ENCODE measurements around the gene DAB2IP. TPM values are rescaled to one million over a fixed set of nuclear protein-coding genes. Genes with fewer than 3 reads are reported as not detected.

The DAB2IP gene
- total RNA-seq, 6 experiments from 2014 or later, result 15.1 to 21.6 (median 19.0) TPM

DNA sequence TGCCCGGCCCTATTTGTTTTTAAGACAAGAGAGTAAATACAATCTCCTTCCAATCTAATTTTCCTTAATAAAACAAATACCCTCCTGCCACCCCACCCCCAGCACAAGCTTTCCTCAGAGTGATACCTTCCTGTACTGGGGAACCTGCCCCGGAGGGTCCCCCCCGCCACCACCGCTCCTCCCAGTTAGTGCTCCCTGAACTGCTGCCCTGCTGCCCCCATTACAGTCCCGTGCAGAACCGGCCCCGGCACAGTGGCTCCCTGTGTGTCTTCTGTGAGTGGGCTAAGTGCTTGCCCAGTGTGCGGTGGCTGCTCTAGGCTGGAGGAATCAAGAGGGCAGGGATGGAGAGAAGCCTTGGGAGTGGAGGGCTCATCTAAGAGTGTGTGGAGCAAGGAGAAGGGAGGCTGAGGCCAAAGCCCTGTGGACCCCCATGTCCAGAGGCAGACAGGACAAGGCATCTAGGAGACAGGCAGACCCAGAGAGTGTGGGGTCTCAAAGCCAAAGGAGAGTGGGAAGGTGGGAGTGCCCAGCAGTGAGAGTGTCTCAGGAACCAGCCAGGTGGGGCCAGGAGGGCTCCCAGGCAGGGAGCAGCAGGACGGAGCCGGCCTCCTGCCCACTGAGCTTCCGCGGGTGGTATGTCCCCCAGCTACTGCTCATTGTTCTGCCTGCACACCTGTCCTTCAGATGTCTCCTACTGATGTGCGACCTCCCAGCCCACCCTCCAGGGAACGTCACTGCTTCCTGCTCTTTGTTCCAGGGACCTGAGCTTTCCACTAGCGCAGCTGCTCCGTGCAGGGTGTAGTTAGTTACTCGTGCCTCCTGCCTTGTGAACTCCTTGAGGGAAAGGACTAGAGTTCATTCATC, 129.0 kb downstream of the DAB2IP start:
- H3K27me3 ChIP-seq, result no peaks in the 10 kb centered on the region
- H3K27ac ChIP-seq, result no peak overlapping the region
- TF ChIP-seq POLR2A (IDR thresholded peaks at IDR 0.05), result no peak
- TF ChIP-seq, protein P1, sequence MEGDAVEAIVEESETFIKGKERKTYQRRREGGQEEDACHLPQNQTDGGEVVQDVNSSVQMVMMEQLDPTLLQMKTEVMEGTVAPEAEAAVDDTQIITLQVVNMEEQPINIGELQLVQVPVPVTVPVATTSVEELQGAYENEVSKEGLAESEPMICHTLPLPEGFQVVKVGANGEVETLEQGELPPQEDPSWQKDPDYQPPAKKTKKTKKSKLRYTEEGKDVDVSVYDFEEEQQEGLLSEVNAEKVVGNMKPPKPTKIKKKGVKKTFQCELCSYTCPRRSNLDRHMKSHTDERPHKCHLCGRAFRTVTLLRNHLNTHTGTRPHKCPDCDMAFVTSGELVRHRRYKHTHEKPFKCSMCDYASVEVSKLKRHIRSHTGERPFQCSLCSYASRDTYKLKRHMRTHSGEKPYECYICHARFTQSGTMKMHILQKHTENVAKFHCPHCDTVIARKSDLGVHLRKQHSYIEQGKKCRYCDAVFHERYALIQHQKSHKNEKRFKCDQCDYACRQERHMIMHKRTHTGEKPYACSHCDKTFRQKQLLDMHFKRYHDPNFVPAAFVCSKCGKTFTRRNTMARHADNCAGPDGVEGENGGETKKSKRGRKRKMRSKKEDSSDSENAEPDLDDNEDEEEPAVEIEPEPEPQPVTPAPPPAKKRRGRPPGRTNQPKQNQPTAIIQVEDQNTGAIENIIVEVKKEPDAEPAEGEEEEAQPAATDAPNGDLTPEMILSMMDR (IDR thresholded peaks at IDR 0.05), result no peak
- H3K36me3 ChIP-seq, result peaks cover 0 to 17% (median 12%) of the 10 kb centered on the region in 4 donors
- intact Hi-C loops (cut with DNase I), result no loop called here
- no peak overlapping the region for H3K4me3 ChIP-seq
- DNase-seq (peak in 1 of 3 donors; percentile 50), ATAC-seq (no peak)
- H3K4me1 ChIP-seq, result no peaks in the 10 kb centered on the region
- H3K9me3 ChIP-seq, result no peaks in the 10 kb centered on the region
- WGBS (ENCODE audit: insufficient coverage, low coverage, low lambda C conversion rate, missing lambda C conversion rate), result 84% methylated on average over 7 of the region's 17 CpGs

DNA sequence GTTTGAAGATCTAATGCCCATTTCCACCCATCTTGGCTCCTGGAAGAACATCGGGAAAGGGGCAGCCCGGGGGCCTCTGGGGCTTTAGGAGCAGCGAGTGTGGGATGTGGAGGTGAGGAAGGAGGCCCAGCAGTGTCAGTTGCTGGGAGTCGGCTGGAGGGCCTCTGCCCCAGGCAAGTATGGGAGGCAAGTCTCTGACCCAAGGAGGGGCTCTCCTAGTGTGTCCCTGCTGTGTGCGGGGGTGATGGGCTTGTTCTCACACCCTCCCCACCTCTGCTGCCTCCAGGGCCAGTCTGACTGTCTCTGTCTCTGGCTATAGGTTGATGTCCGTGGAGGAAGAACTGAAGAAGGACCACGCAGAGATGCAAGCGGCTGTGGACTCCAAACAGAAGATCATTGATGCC, 129.7 kb downstream of the DAB2IP start:
- intact Hi-C loops (cut with DNase I), result no loop called here
- WGBS (ENCODE audit: insufficient coverage, low coverage, low lambda C conversion rate, missing lambda C conversion rate), result 100% methylated on average over 1 of the region's 8 CpGs
- ATAC-seq, result no peak
- Histone ChIP-seq H3K36me3 (peaks cover 0 to 17% (median 9%) of the 10 kb centered on the region in 4 donors), H3K9me3 (no peaks in the 10 kb centered on the region), H3K4me3 (no peak overlapping the region), H3K27me3 (no peaks in the 10 kb centered on the region), H3K27ac (no peak overlapping the region), H3K4me1 (no peaks in the 10 kb centered on the region)
- TF ChIP-seq POLR2A (IDR thresholded peaks at IDR 0.05), result no peak
- DNase-seq, result no peak

DNA sequence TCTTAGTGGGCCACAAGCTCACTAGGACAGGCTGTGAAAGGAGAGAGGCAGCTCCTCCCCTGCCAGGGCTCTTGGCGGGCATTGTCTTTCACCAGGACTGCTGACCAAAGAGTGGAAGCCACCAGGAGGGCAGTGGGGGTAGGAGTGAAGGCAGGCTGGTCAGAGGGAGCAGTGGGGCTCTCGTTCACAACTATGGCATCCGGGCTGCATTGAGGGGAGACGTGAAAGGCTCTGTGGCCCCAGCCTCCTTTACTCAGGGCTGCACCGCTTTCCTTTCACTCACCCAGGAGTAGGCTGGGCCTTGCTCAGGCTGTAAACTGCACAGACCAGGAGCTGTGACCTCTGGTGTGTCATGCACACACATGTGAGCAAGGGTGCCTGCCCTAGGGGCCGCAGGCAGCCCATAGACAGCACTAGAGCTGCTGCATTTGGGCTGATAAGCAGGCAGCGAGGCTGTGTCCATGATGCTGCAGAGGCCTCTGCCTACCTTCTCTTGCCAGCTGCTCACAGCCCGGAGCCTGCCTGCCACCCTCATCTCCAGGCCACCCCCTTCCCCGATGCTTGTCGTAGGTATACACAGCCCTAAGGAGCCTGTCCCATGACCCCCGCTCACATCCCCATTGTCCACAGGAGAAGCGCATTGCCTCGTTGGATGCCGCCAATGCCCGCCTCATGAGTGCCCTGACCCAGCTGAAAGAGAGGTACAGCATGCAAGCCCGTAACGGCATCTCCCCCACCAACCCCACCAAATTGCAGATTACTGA, 130.4 kb downstream of the DAB2IP start:
- no peak overlapping the region for H3K4me3 ChIP-seq
- 86% methylated on average over 5 of the region's 17 CpGs for WGBS (ENCODE audit: insufficient coverage, low coverage, low lambda C conversion rate, missing lambda C conversion rate)
- no peaks in the 10 kb centered on the region for H3K9me3 ChIP-seq
- H3K36me3 ChIP-seq, result peaks cover 0 to 17% (median 6%) of the 10 kb centered on the region in 4 donors
- intact Hi-C loops (cut with DNase I), result no loop called here
- peak in 1 of 4 donors; percentile 19 for ATAC-seq
- no peaks in the 10 kb centered on the region for H3K4me1 ChIP-seq
- TF ChIP-seq, protein P1 (IDR thresholded peaks at IDR 0.05), result no peak
- TF ChIP-seq POLR2A (IDR thresholded peaks at IDR 0.05), result no peak
- H3K27ac ChIP-seq, result no peak overlapping the region
- H3K27me3 ChIP-seq, result no peaks in the 10 kb centered on the region
- DNase-seq, result peak in 1 of 3 donors; percentile 39

- ATAC-seq, result peak in 3 of 4 donors; percentile 65 to 85 (median 74)
- TF ChIP-seq POLR2A (IDR thresholded peaks at IDR 0.05), result no peak
- TF ChIP-seq, protein P1 (IDR thresholded peaks at IDR 0.05), result no peak
- WGBS (ENCODE audit: insufficient coverage, low coverage, low lambda C conversion rate, missing lambda C conversion rate), result 76% methylated on average over 5 of the region's 17 CpGs
Measured at GRCh38 chr9:121782514-121783110, 131.2 kb downstream of the DAB2IP start.

More at GRCh38 chr9:121782514-121783110, 131.2 kb downstream of the DAB2IP start:
- Histone ChIP-seq H3K27me3 (no peaks in the 10 kb centered on the region), H3K9me3 (no peaks in the 10 kb centered on the region), H3K4me3 (no peak overlapping the region), H3K36me3 (peaks cover 0 to 17% (median 6%) of the 10 kb centered on the region in 4 donors), H3K4me1 (no peaks in the 10 kb centered on the region), H3K27ac (no peak overlapping the region)
- DNase-seq, result peak in 1 of 3 donors; percentile 66
- intact Hi-C loops (cut with DNase I), result no loop called here
